ENCODE data around the gene TRIM24. TPM values are rescaled to one million over a fixed set of nuclear protein-coding genes. Genes with fewer than 3 reads are reported as not detected.

The TRIM24 gene
- total and polyA plus RNA-seq, 7 donors = 4.7 to 21.4 (median 15.0) TPM

DNA sequence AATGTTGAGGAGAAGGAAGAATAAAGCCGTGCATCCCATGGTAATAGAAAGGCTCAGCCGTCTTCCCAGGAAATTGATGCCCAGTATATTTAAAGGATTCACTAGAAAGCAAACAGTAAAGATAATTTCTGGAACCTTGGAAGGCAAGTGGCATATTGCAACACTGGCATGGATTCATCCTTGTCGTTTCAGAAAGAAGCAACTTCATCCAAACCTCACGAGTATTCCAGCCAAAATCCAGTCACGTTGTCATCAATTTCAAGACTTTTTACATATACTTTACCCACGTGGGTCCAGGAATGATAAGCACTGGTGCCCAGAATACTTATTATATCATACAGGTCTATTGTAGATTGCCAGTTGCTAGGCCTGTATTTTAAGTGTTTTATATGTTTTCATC is 167.3 kb downstream of the TRIM24 start:
- ATAC-seq (no peak), DNase-seq (no peak)
- WGBS, 3 donors = 61 to 77% (median 65%) methylated on average over 6 of the region's 6 CpGs
- no peak overlapping the region for H3K4me3 ChIP-seq
- intact Hi-C loops (cut with DNase I) = no loop called here
- H3K4me1 ChIP-seq = no peaks in the 10 kb centered on the region
- H3K27ac ChIP-seq = no peak overlapping the region
- H3K36me3 ChIP-seq (ENCODE audit: insufficient read depth in 1 of 2, low read depth in 1 of 2) = no peaks in the 10 kb centered on the region
- H3K27me3 ChIP-seq (ENCODE audit: insufficient read depth in 3 of 3, low read length in 2 of 3) = peaks cover 0 to 3% (median 0%) of the 10 kb centered on the region in 3 donors
- H3K9me3 ChIP-seq = no peaks in the 10 kb centered on the region
- TF ChIP-seq CTCF (IDR thresholded peaks at IDR 0.05) = no peak

GRCh38 chr7:138630059-138630610 is 170.1 kb downstream of the TRIM24 start:
- ATAC-seq = no peak
- no peak for DNase-seq
- H3K36me3 ChIP-seq (ENCODE audit: insufficient read depth in 1 of 2, low read depth in 1 of 2) = no peaks in the 10 kb centered on the region
- no peak for TF ChIP-seq CTCF (IDR thresholded peaks at IDR 0.05)
- no peaks in the 10 kb centered on the region for H3K4me1 ChIP-seq
- H3K9me3 ChIP-seq = no peaks in the 10 kb centered on the region
- H3K27ac ChIP-seq = no peak overlapping the region
- intact Hi-C loops (cut with DNase I) = no loop called here
- no peak overlapping the region for H3K4me3 ChIP-seq
- peaks cover 0 to 4% (median 0%) of the 10 kb centered on the region in 3 donors for H3K27me3 ChIP-seq (ENCODE audit: insufficient read depth in 3 of 3, low read length in 2 of 3)
- 91 to 95% (median 94%) methylated on average over 8 of the region's 8 CpGs for WGBS, 3 donors

DNA sequence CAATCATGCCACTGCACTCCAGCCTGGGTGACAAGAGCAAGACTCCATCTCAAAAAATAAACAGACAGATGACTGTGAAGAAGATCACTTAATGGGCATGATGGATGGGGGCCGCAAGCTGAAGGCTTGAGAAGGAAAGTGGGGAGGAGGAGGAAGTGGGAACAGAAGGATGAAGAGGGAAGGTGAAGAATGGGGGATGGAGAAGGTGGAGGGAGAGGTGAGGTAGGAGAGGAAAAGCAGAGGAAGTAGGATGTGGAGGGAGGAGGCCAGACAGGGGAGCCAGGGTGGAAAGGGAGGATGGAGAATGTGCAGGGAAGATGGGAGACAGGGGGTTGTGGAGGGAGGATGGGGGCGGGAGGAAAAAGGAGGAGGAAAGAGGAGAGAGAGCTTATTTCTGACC is 172.3 kb downstream of the TRIM24 start:
- Histone ChIP-seq H3K4me3 (no peak overlapping the region), H3K27ac (no peak overlapping the region), H3K27me3 (ENCODE audit: insufficient read depth in 3 of 3, low read length in 2 of 3) (peaks cover 0 to 4% (median 0%) of the 10 kb centered on the region in 3 donors), H3K36me3 (ENCODE audit: insufficient read depth in 1 of 2, low read depth in 1 of 2) (no peaks in the 10 kb centered on the region), H3K4me1 (no peaks in the 10 kb centered on the region), H3K9me3 (no peaks in the 10 kb centered on the region)
- ATAC-seq (no peak), DNase-seq (no peak)
- intact Hi-C loops (cut with DNase I) = no loop called here
- no peak for TF ChIP-seq CTCF (IDR thresholded peaks at IDR 0.05)
- 75 to 95% (median 84%) methylated on average over 1 to 2 of the region's 2 CpGs for WGBS, 3 donors

- Histone ChIP-seq H3K4me3 (no peak overlapping the region), H3K9me3 (no peaks in the 10 kb centered on the region), H3K4me1 (no peaks in the 10 kb centered on the region), H3K36me3 (ENCODE audit: insufficient read depth in 1 of 2, low read depth in 1 of 2) (no peaks in the 10 kb centered on the region), H3K27ac (no peak overlapping the region), H3K27me3 (ENCODE audit: insufficient read depth in 3 of 3, low read length in 2 of 3) (peaks cover 0 to 4% (median 0%) of the 10 kb centered on the region in 3 donors)
- DNase-seq (no peak), ATAC-seq (no peak)
- no peak for TF ChIP-seq CTCF (IDR thresholded peaks at IDR 0.05)
- 54 to 57% (median 54%) methylated on average over 12 of the region's 12 CpGs for WGBS, 3 donors
- intact Hi-C loops (cut with DNase I) = no loop called here
These were observed 173.0 kb downstream of the TRIM24 start for GRCh38 chr7:138632826-138633602.

Other genes starting within 250 kb of the TRIM24 start
- not detected for gene SVOPL, start 241.1 kb downstream of the TRIM24 start, total RNA-seq
- under 1 TPM in 1 of 3 donors, not detected in 2; 0.01 TPM for gene SVOPL, start 241.1 kb downstream of the TRIM24 start, polyA plus RNA-seq